Breast epithelium (tissue), 4 donors: Measurements from ENCODE around the gene GALNTL6. TPM values are rescaled to one million over a fixed set of nuclear protein-coding genes. Genes with fewer than 3 reads are reported as not detected.

Experiments used
- DNase-seq, 2 donors: peaks; one replicate each; pipeline ENCODE4 v3.0.0-alpha.2; 2019; ENCODE audit warnings: low spot score in 2 of 2
- H3K27ac ChIP-seq, 2 donors: fragments of 200-600 bp; sonication (generic) in 1 of 2; one replicate each; pipeline ENCODE4 v1.5.1; 2016 to 2019; ENCODE audit warnings: mild to moderate bottlenecking in 1 of 2
- H3K27me3 ChIP-seq, 2 donors: fragments of 200-600 bp; sonication (generic) in 1 of 2; one replicate each; pipeline versions ENCODE4 v1.5.1 to v1.6.0; 2017 to 2019; ENCODE audit warnings: control low read depth in 1 of 2, mild to moderate bottlenecking in 1 of 2
- H3K36me3 ChIP-seq: fragments of 200-600 bp; one replicate; pipeline ENCODE4 v1.5.1; 2019
- H3K4me1 ChIP-seq, 2 donors: fragments of 200-600 bp; sonication (generic); one replicate each; pipeline ENCODE4 v1.5.1; 2016 to 2019; ENCODE audit warnings: control low read depth in 1 of 2
- H3K4me3 ChIP-seq, 3 donors: fragments of 200-600 bp; sonication (generic); 1 replicate in 2 of 3; 2 replicates in 1 of 3; pipeline ENCODE4 v1.5.1; 2016 to 2019; ENCODE audit warnings: mild to moderate bottlenecking in 3 of 3, moderate library complexity in 2 of 3
- H3K9me3 ChIP-seq, 2 donors: fragments of 200-600 bp; sonication (generic) in 1 of 2; one replicate each; pipeline ENCODE4 v1.5.1; 2016 to 2019; ENCODE audit warnings: control low read depth in 1 of 2
- CTCF ChIP-seq, 3 donors: fragments of 450-650 bp; IDR thresholded peaks; one replicate each; pipeline ENCODE4 v1.5.1; 2016 to 2017; ENCODE audit warnings: antibody characterized with exemption in 3 of 3, mild to moderate bottlenecking in 3 of 3, moderate library complexity in 3 of 3
- POLR2A ChIP-seq: fragments of 450-650 bp; IDR thresholded peaks from one replicate; pipeline ENCODE4 v1.6.1; 2016; ENCODE audit warnings: antibody characterized with exemption, mild to moderate bottlenecking, moderate library complexity
- POLR2AphosphoS5 ChIP-seq, 3 donors: sonication (generic); formaldehyde crosslinking; IDR thresholded peaks; one replicate each; pipeline ENCODE4 v1.6.1; 2017; ENCODE audit warnings: antibody characterized with exemption in 3 of 3
- intact Hi-C: fragments of 100-400 bp; cut with DNase I; formaldehyde crosslinking; loops from one replicate; pipeline ENCODE4 v1.15.1; 2023; ENCODE audit warnings: low total_unique reads
- total RNA-seq, 3 donors: library from RNA; depleted of rRNA; stranded (reverse); fragments of >200 nt; gene quantifications; one replicate each; pipeline ENCODE4 v1.1.0, GENCODE V29; 2016

Gene GALNTL6
- total RNA-seq, 3 donors from 2014 or later: 0.29 to 0.98 TPM; not detected in 1

GRCh38 chr4:171929477-171929876 is 116.3 kb downstream of the GALNTL6 start:
- Histone ChIP-seq H3K4me3 (no peak overlapping the region), H3K27ac (no peak overlapping the region), H3K36me3 (no peaks in the 10 kb centered on the region), H3K27me3 (no peaks in the 10 kb centered on the region), H3K9me3 (no peaks in the 10 kb centered on the region), H3K4me1 (no peaks in the 10 kb centered on the region)
- intact Hi-C loops: no loop called here
- TF ChIP-seq POLR2AphosphoS5 (IDR thresholded peaks at IDR 0.05): no peak
- TF ChIP-seq POLR2A: no peak
- no peak for TF ChIP-seq CTCF (IDR thresholded peaks at IDR 0.05)
- DNase-seq: no peak

- Histone ChIP-seq H3K4me3 (no peak overlapping the region), H3K36me3 (no peaks in the 10 kb centered on the region), H3K9me3 (no peaks in the 10 kb centered on the region), H3K27ac (no peak overlapping the region), H3K4me1 (no peaks in the 10 kb centered on the region), H3K27me3 (no peaks in the 10 kb centered on the region)
- intact Hi-C loops: no loop called here
- DNase-seq: no peak
- TF ChIP-seq POLR2A (no peak), CTCF (IDR thresholded peaks at IDR 0.05) (no peak), POLR2AphosphoS5 (IDR thresholded peaks at IDR 0.05) (no peak)
These were observed 116.7 kb downstream of the GALNTL6 start for GRCh38 chr4:171929907-171930306.

GRCh38 chr4:171932238-171932637 is 119.0 kb downstream of the GALNTL6 start:
- no peaks in the 10 kb centered on the region for H3K36me3 ChIP-seq
- no peak for DNase-seq
- H3K27ac ChIP-seq: no peak overlapping the region
- intact Hi-C loops: no loop called here
- H3K27me3 ChIP-seq: no peaks in the 10 kb centered on the region
- H3K4me1 ChIP-seq: no peaks in the 10 kb centered on the region
- H3K9me3 ChIP-seq: no peaks in the 10 kb centered on the region
- TF ChIP-seq POLR2A: no peak
- no peak for TF ChIP-seq CTCF (IDR thresholded peaks at IDR 0.05)
- TF ChIP-seq POLR2AphosphoS5 (IDR thresholded peaks at IDR 0.05): no peak
- no peak overlapping the region for H3K4me3 ChIP-seq

- no peaks in the 10 kb centered on the region for H3K36me3 ChIP-seq
- no peaks in the 10 kb centered on the region for H3K9me3 ChIP-seq
- no peak overlapping the region for H3K27ac ChIP-seq
- DNase-seq: no peak
- H3K27me3 ChIP-seq: no peaks in the 10 kb centered on the region
- intact Hi-C loops: no loop called here
- no peak overlapping the region for H3K4me3 ChIP-seq
- no peaks in the 10 kb centered on the region for H3K4me1 ChIP-seq
- no peak for TF ChIP-seq POLR2AphosphoS5 (IDR thresholded peaks at IDR 0.05)
- TF ChIP-seq POLR2A: no peak
- no peak for TF ChIP-seq CTCF (IDR thresholded peaks at IDR 0.05)
These were observed 127.5 kb downstream of the GALNTL6 start for GRCh38 chr4:171940656-171941055.

- H3K9me3 ChIP-seq: no peaks in the 10 kb centered on the region
- no peak overlapping the region for H3K4me3 ChIP-seq
- no peak for TF ChIP-seq POLR2A
- TF ChIP-seq POLR2AphosphoS5 (IDR thresholded peaks at IDR 0.05): no peak
- no peak for TF ChIP-seq CTCF (IDR thresholded peaks at IDR 0.05)
- intact Hi-C loops: no loop called here
- DNase-seq: no peak
- no peaks in the 10 kb centered on the region for H3K27me3 ChIP-seq
- no peaks in the 10 kb centered on the region for H3K36me3 ChIP-seq
- no peaks in the 10 kb centered on the region for H3K4me1 ChIP-seq
- no peak overlapping the region for H3K27ac ChIP-seq
These were observed 134.2 kb downstream of the GALNTL6 start for GRCh38 chr4:171947400-171947799.
